ENCODE results near the gene NPTX1. TPM values are rescaled to one million over a fixed set of nuclear protein-coding genes. Genes with fewer than 3 reads are reported as not detected.

Gene NPTX1
- total RNA-seq, 4 donors from 2014 or later = 1.2 to 6.3 (median 3.8) TPM

- Histone ChIP-seq H3K36me3 (no peaks in the 10 kb centered on the region), H3K9me3 (no peaks in the 10 kb centered on the region), H3K4me3 (no peak overlapping the region), H3K4me1 (peaks cover 0 to 7% (median 0%) of the 10 kb centered on the region in 3 donors), H3K27me3 (peaks cover 77% of the 10 kb centered on the region), H3K27ac (no peak overlapping the region)
- ATAC-seq = no peak
- 64 to 87% methylated on average over 4 to 8 of the region's 9 CpGs for WGBS, 2 donors (ENCODE audit: low coverage in 1 of 2)
- TF ChIP-seq CTCF (IDR thresholded peaks at IDR 0.05) (no peak), EP300 (IDR thresholded peaks at IDR 0.05) (no peak), POLR2A (IDR thresholded peaks at IDR 0.05) (no peak), POLR2AphosphoS5 (IDR thresholded peaks at IDR 0.05) (no peak)
Measured at GRCh38 chr17:80499560-80499959, 23.2 kb upstream of the NPTX1 start.

DNA sequence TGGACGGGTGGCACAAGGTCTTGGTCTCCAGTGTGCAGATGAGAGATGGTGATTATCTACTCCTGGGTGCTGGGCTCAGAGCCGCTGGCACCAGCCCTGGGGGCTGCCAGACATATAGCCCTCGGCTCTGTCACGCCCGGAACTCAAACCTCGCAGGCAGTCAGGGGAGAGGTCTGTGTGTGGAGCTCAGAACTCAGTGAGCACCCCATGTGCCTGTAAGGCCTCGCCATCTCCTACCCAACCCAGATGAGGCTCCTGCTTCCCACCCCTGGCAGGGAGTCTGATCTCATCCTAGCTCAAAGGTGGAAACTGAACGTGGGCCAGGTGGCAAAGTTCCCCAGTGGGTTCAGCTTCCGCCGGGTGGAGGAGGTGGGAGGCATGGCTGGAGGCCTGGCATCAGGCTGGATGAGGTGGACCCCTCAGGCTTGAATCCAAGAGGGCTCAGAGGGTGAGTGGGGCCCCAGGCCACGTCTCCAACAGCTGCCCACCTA, 22.6 kb upstream of the NPTX1 start:
- Histone ChIP-seq H3K27ac (no peak overlapping the region), H3K4me3 (no peak overlapping the region)
- WGBS, 2 donors (ENCODE audit: low coverage in 1 of 2) = 63 to 64% methylated on average over 1 of the region's 11 CpGs

GRCh38 chr17:80498242-80498919, 22.0 kb upstream of the NPTX1 start:
- H3K9me3 ChIP-seq = no peaks in the 10 kb centered on the region
- peak; percentile 44 for ATAC-seq
- peaks cover 77% of the 10 kb centered on the region for H3K27me3 ChIP-seq
- peaks cover 0 to 7% (median 0%) of the 10 kb centered on the region in 3 donors for H3K4me1 ChIP-seq
- no peak overlapping the region for H3K27ac ChIP-seq
- H3K4me3 ChIP-seq = peak overlapping the region in 1 of 2 donors; percentile 2
- TF ChIP-seq EP300 (IDR thresholded peaks at IDR 0.05) (no peak), POLR2A (IDR thresholded peaks at IDR 0.05) (no peak), CTCF (IDR thresholded peaks at IDR 0.05) (no peak), POLR2AphosphoS5 (IDR thresholded peaks at IDR 0.05) (no peak)
- H3K36me3 ChIP-seq = no peaks in the 10 kb centered on the region
- 64% methylated on average over 16 of the region's 30 CpGs; no CpG with 5 or more reads in 1 of the 2 donors for WGBS, 2 donors (ENCODE audit: low coverage in 1 of 2)

More for the DNA sequence above, 22.6 kb upstream of the NPTX1 start:
- no peaks in the 10 kb centered on the region for H3K9me3 ChIP-seq
- TF ChIP-seq CTCF (IDR thresholded peaks at IDR 0.05) (no peak), POLR2AphosphoS5 (IDR thresholded peaks at IDR 0.05) (no peak), POLR2A (IDR thresholded peaks at IDR 0.05) (no peak), EP300 (IDR thresholded peaks at IDR 0.05) (no peak)
- no peaks in the 10 kb centered on the region for H3K36me3 ChIP-seq
- H3K27me3 ChIP-seq = peaks cover 77% of the 10 kb centered on the region
- H3K4me1 ChIP-seq = peaks cover 0 to 7% (median 0%) of the 10 kb centered on the region in 3 donors
- ATAC-seq = no peak

DNA sequence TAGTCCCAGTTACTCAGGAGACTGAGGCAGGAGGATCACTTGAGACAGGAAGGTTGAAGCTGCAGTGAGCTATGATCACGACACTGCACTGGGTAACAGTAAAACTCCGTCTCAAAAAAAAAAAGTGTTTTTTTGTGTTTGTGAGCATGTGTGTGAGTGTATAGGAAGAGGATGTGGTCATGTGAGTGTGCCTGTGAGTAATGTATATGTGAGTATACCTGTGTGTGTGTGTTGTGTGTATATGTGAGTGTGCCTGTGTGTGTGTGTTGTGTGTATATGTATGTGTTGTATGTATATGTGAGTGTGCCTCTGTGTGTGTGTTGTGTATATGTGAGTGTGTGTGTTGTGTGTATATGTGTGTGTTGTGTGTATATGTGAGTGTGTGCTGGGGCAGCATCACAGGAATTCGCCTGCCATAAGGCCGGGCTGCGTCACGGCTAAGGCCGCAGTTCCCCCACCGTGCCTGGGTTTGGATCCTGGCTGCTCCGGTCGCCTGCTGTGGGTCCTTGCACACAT, 21.4 kb upstream of the NPTX1 start:
- H3K4me1 ChIP-seq = peaks cover 0 to 7% (median 0%) of the 10 kb centered on the region in 3 donors
- no peaks in the 10 kb centered on the region for H3K36me3 ChIP-seq
- TF ChIP-seq CTCF (IDR thresholded peaks at IDR 0.05) = no peak
- no peak for TF ChIP-seq POLR2A (IDR thresholded peaks at IDR 0.05)
- no peak for TF ChIP-seq EP300 (IDR thresholded peaks at IDR 0.05)
- no peak for TF ChIP-seq POLR2AphosphoS5 (IDR thresholded peaks at IDR 0.05)
- peak overlapping the region in 1 of 2 donors; percentile 2 for H3K4me3 ChIP-seq
- H3K27ac ChIP-seq = no peak overlapping the region
- H3K9me3 ChIP-seq = no peaks in the 10 kb centered on the region
- no peak for ATAC-seq
- peaks cover 77% of the 10 kb centered on the region for H3K27me3 ChIP-seq
- WGBS, 2 donors (ENCODE audit: low coverage in 1 of 2) = 44 to 55% methylated on average over 2 of the region's 10 CpGs

DNA sequence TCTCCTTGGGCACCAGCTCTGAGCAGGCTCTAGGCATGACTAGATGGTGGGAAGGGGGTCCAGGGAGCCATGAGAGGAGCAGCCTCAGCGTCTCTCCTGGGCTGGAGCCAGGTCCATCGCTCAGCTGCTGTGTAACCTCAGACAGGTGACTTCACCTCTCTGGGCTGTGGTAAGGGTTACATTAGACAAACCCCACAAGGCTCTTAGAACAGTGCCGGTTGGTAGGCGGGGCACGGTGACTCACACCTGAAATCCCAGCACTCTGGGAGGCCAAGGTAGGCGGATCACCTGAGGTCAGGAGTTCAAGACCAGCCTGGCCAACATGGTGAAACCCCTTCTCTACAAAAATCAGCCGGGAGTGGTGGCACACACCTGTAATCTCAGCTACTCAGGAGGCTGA, 18.1 kb upstream of the NPTX1 start:
- Histone ChIP-seq H3K4me1 (no peaks in the 10 kb centered on the region), H3K27ac (no peak overlapping the region), H3K36me3 (no peaks in the 10 kb centered on the region), H3K9me3 (no peaks in the 10 kb centered on the region), H3K27me3 (peaks cover 78% of the 10 kb centered on the region), H3K4me3 (no peak overlapping the region)
- TF ChIP-seq EP300 (IDR thresholded peaks at IDR 0.05) (no peak), POLR2AphosphoS5 (IDR thresholded peaks at IDR 0.05) (no peak), POLR2A (IDR thresholded peaks at IDR 0.05) (no peak), CTCF (IDR thresholded peaks at IDR 0.05) (no peak)
- no peak for ATAC-seq
- whole genome bisulfite sequencing, 2 donors (ENCODE audit: low coverage in 1 of 2) = 80% methylated on average over 1 of the region's 7 CpGs

Measured in gastroesophageal sphincter (tissue), 4 donors.